GM21529 (cell line): ENCODE measurements around the gene NQO2.

Experiments used
- ATAC-seq: cut with Tn5 transposase; IDR thresholded peaks from one replicate; pipeline ENCODE4 v1.9.1; 2021; ENCODE audit not compliant: unreplicated experiment

NQO2 gene, protein sequence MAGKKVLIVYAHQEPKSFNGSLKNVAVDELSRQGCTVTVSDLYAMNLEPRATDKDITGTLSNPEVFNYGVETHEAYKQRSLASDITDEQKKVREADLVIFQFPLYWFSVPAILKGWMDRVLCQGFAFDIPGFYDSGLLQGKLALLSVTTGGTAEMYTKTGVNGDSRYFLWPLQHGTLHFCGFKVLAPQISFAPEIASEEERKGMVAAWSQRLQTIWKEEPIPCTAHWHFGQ

GRCh38 chr6:2999618-3000557 lies at the start of gene NQO2:
Gene NQO2 (plus strand): TSS chr6:2999894. CDS start chr6:3006553, 6,659 bp downstream.
- peak; percentile 68 for ATAC-seq

DNA sequence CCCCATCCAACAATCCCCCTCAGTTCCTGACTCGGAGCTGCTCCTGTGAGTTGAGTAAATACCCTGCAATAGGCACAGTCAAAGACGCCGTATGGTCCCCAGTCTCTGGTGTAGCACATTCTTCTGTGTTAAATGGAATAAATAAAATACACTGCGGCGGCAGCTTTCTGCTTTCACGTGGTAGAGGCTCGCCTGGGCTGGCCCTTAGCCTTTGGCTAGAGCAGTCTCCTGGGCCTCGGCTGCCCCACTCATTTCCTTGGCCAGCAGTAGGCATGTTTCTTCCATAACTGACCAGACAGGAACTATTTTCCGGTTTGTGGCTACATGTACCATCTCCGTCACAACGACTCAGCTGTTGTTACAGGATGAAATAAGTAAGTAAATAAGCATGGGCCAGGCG lies 49.0 kb upstream of the NQO2 start:
- ATAC-seq = no peak

GRCh38 chr6:2951728-2952127 lies 48.0 kb upstream of the NQO2 start:
- ATAC-seq = no peak

- ATAC-seq = peak; percentile 67
Observed at GRCh38 chr6:2952557-2953095, 47.1 kb upstream of the NQO2 start.

DNA sequence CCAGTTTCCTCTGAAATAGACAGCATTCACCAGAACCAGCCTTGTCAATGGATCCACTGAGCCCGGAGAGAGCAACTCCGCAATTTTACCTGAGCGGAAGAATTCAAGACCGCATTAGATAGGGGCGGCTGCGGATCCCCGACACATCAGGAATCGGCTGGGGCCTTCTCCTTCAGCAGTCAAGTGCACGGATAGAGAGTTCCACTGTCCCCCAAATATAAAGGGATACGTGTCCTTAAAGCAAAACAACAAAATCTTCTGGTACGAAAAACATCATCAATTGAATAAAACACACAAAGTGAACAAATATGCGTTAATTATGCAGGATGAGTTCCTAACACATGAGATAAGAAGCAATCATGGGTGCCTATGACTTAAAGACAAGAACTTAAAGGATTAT lies 46.6 kb upstream of the NQO2 start:
- ATAC-seq = no peak

DNA sequence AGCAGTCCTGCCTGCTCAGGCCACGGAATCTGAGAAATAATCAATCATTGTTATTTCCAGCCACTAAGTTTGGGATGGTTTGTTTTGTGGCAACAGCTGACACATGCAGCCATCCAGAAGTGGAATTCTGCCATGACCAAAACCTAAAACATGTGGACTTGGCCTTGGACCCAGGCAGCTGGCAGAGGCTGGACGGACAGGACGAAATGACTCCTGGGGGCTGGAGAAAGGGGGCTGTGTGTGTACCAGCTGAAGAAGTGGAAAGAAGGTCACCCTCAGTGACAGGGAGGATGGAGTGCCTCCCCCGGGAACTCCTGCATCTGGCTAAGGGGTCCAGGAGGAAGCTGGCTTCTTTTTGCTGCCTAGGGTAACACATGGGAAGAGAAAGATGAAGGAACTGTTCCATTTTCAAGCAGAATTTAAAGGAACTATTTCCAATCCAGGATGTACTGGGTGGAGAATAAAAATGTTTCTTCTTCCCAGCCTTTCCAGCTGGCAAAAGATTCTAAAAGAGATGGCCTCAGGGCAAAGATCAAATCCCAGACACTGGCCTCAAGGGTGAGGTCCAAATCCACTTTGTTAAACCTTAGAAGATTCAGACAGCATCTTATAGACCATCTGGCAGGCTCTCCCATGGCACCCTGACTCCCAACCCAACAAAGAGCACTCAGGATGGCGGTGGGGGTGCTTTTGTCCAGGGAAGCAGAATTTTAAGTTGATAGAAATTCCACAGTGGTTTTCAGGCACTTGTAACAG lies 42.6 kb upstream of the NQO2 start:
- ATAC-seq = no peak

DNA sequence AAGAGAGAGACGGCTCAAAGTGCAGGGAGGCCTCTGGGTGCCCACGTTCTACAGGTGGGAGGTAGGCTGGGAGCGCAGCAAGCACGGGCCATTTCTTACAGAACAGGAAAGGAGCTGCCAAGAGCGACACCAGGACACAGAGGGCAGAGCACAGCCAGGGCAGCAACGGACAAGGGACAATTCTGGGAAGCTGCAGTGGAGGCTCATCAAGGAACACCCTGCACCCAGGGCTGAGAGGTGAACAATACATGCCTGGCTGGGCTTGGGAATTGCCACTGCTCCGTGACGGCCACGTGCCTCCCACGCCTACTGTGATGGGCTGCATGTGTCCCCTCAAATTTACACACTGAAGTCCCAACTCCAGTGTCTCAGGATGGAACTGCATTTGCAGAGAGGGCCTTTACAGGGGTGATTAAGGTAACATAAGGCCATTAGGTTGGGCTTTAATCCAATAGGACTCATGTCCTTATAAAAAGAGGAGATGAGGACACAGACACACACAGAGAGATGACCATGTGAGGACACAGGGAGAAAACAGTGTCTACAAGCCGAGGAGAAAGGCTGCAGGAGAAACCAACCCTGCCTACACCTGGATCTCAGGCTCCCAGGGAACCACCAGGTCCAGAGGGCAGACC lies 41.9 kb upstream of the NQO2 start:
- ATAC-seq = no peak

DNA sequence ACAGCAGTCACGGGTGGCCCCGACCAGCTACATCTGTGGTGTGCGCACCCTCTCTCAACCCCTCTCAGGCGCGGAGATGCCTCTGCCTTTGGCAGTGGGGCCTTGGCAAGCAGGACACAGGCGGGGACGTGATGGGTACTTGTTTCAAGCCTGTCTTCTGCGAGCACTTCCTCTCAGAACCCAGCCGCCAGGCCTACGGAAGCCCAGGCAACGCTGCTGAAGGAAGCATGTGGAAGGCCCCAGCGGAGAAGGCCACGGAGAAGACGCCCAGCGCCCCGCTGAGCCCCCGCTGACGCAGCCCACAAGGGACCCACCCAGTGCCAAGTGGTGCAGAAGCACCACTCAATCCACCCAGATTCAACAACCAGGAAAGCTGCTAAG lies 41.4 kb upstream of the NQO2 start:
- ATAC-seq = no peak

- ATAC-seq = no peak
Observed at GRCh38 chr6:2958776-2959175, 40.9 kb upstream of the NQO2 start.

- no peak for ATAC-seq
Observed at GRCh38 chr6:2959909-2960719, 39.6 kb upstream of the NQO2 start.

GRCh38 chr6:2960935-2961334 lies 38.8 kb upstream of the NQO2 start:
- ATAC-seq = no peak

DNA sequence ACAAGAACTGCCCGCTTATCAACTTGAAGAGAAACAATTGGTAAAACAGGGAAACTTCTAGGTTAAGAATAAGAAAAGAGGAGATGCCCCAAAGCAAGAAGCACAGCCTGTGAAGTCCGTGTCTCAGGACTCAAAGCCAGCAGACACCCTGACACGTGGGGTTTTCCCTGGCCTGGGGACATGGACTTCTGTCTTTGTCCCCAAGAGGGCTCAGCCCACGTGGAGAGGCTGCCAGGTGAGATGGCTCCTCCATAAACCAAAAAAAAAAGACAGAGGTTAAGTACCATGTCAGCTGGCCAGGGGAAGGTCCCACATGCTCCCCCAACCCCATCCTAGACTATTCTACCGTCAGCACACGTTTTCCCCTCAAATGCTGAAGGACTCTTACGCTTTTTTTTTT lies 38.2 kb upstream of the NQO2 start:
- ATAC-seq = no peak

GRCh38 chr6:2962004-2962403 lies 37.7 kb upstream of the NQO2 start:
- ATAC-seq = no peak

GRCh38 chr6:2962636-2963035 lies 37.1 kb upstream of the NQO2 start:
- no peak for ATAC-seq

GRCh38 chr6:2963756-2964155 lies 35.9 kb upstream of the NQO2 start:
- ATAC-seq = no peak

- ATAC-seq = no peak
Observed at GRCh38 chr6:2964793-2965505, 34.7 kb upstream of the NQO2 start.

GRCh38 chr6:2966347-2966746 lies 33.3 kb upstream of the NQO2 start:
- ATAC-seq = no peak

DNA sequence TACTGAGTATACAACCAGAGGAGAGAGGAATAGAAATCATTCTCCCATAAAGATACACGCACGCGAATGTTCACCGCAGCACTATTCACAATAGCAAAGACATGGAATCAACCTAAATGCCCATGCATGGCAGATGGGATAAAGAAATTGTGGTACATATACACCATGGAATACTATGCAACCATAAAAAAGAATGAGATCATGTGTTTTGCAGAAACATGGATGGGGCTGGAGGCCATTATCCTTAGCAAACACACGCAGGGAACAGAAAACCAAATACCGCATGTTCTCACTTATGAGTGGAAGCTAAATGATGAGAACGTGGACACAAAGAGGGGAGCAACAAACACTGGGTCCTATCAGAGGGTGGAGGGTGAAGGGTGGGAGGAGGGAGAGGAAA lies 31.8 kb upstream of the NQO2 start:
- no peak for ATAC-seq

GRCh38 chr6:2968600-2969135 lies 31.0 kb upstream of the NQO2 start:
- ATAC-seq = no peak
